HUES48 (cell line): ENCODE data around the gene FAM76B.

Source experiments
- H3K27ac ChIP-seq: one replicate; pipeline ENCODE4 v1.7.0; 2013; ENCODE audit warnings: low read depth, low read length, inconsistent platforms
- H3K27me3 ChIP-seq: 2 replicates; pipeline ENCODE4 v1.6.1; 2013; ENCODE audit warnings: mild to moderate bottlenecking, low read length; ENCODE audit not compliant: control insufficient read depth, insufficient read depth
- H3K36me3 ChIP-seq: 2 replicates; pipeline ENCODE4 v1.6.1; 2013; ENCODE audit warnings: low read length; ENCODE audit not compliant: control insufficient read depth, insufficient read depth
- H3K4me1 ChIP-seq: 2 replicates; pipeline ENCODE4 v1.6.1; 2013; ENCODE audit warnings: mild to moderate bottlenecking, low read length; ENCODE audit not compliant: control insufficient read depth, insufficient read depth
- H3K4me3 ChIP-seq: 2 replicates; pipeline ENCODE4 v1.5.1; 2013; ENCODE audit warnings: mild to moderate bottlenecking, low read depth, low read length
- H3K9ac ChIP-seq: 2 replicates; pipeline ENCODE4 v1.6.1; 2013; ENCODE audit warnings: mild to moderate bottlenecking, low read depth, low read length, moderate library complexity
- H3K9me3 ChIP-seq: 2 replicates; pipeline ENCODE4 v1.6.1; 2013; ENCODE audit warnings: low read length; ENCODE audit not compliant: control insufficient read depth, insufficient read depth

FAM76B gene

GRCh38 chr11:95767498-95767897 lies 22.1 kb downstream of the FAM76B start:
- H3K36me3 ChIP-seq: peaks cover 38% of the 10 kb centered on the region
- no peak overlapping the region for H3K27ac ChIP-seq
- no peak overlapping the region for H3K9ac ChIP-seq
- H3K27me3 ChIP-seq: no peaks in the 10 kb centered on the region
- H3K4me1 ChIP-seq: no peaks in the 10 kb centered on the region
- no peaks in the 10 kb centered on the region for H3K9me3 ChIP-seq
- H3K4me3 ChIP-seq: no peak overlapping the region

DNA sequence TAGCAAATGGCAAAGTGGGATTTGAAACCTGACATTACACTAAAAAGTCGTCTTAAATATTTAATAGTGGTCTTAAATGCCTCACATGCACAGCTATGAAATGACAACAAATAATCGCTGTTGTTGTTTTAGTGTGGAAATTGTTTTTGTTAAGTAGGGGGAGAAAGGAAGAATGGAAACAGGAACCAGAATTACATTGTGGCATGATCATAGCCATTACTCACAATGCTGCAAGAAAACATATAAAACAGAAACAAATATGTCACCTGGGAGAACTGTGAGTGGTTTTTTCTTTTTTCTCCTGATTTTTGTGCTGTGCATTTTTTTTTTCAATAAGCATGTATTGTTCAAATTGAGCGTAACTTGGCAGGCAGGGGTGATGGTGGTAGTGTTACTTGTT lies 22.9 kb downstream of the FAM76B start:
- Histone ChIP-seq H3K27ac (no peak overlapping the region), H3K4me3 (no peak overlapping the region), H3K9ac (no peak overlapping the region), H3K9me3 (no peaks in the 10 kb centered on the region), H3K27me3 (no peaks in the 10 kb centered on the region), H3K4me1 (no peaks in the 10 kb centered on the region), H3K36me3 (peaks cover 31% of the 10 kb centered on the region)

GRCh38 chr11:95764267-95764898 lies 25.2 kb downstream of the FAM76B start:
- no peak overlapping the region for H3K27ac ChIP-seq
- H3K9me3 ChIP-seq: no peaks in the 10 kb centered on the region
- H3K27me3 ChIP-seq: no peaks in the 10 kb centered on the region
- H3K4me3 ChIP-seq: no peak overlapping the region
- H3K9ac ChIP-seq: no peak overlapping the region
- H3K36me3 ChIP-seq: peaks cover 7% of the 10 kb centered on the region; the same call in 1 of the 2 replicates
- H3K4me1 ChIP-seq: no peaks in the 10 kb centered on the region

GRCh38 chr11:95762534-95762933 lies 27.0 kb downstream of the FAM76B start:
- Histone ChIP-seq H3K4me3 (no peak overlapping the region), H3K9ac (no peak overlapping the region), H3K9me3 (no peaks in the 10 kb centered on the region), H3K27ac (no peak overlapping the region), H3K27me3 (no peaks in the 10 kb centered on the region), H3K4me1 (no peaks in the 10 kb centered on the region), H3K36me3 (no peaks in the 10 kb centered on the region)

DNA sequence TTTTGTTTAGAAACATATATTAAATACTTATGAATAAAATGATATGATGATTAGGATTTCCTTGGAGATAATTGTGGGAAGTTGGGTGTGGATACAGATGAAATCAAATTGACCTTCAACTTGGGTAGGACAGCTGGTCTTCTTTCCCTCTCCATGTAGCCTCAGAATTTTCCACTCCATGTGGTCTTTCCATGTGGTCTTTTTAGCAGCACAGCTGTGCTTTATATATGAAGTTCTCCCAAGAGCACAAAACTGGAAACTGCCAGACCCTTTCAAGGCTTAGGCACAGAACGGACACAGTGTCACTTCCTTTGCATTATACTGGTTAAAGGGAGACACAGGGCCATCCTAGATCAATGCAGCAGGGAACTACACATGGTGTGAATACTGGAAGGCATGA lies 28.6 kb downstream of the FAM76B start:
- H3K4me1 ChIP-seq: no peaks in the 10 kb centered on the region
- H3K27ac ChIP-seq: no peak overlapping the region
- no peaks in the 10 kb centered on the region for H3K36me3 ChIP-seq
- H3K9ac ChIP-seq: no peak overlapping the region
- no peak overlapping the region for H3K4me3 ChIP-seq
- H3K27me3 ChIP-seq: no peaks in the 10 kb centered on the region
- no peaks in the 10 kb centered on the region for H3K9me3 ChIP-seq

DNA sequence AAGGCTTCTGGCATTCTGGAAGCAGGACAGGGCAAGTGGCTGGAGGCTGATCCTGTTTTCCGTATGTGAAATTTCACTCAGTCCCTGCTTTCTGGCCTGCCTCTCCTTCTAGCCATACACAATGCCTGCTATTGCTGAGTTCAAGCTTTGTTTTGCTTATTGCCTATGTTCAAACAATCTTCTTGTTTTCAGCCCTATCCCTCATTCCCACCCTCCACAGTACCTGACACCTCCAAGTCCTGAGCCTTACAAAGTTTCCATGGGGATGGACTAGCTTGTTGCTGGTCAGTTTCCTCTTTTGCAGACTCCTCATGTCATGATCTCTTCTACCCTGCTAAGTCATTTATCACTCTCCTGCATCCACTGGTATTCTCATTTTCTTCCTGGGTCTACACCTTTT lies 38.1 kb downstream of the FAM76B start:
- H3K27me3 ChIP-seq: no peaks in the 10 kb centered on the region
- no peaks in the 10 kb centered on the region for H3K4me1 ChIP-seq
- no peak overlapping the region for H3K4me3 ChIP-seq
- no peak overlapping the region for H3K9ac ChIP-seq
- no peaks in the 10 kb centered on the region for H3K9me3 ChIP-seq
- H3K27ac ChIP-seq: no peak overlapping the region
- H3K36me3 ChIP-seq: no peaks in the 10 kb centered on the region

DNA sequence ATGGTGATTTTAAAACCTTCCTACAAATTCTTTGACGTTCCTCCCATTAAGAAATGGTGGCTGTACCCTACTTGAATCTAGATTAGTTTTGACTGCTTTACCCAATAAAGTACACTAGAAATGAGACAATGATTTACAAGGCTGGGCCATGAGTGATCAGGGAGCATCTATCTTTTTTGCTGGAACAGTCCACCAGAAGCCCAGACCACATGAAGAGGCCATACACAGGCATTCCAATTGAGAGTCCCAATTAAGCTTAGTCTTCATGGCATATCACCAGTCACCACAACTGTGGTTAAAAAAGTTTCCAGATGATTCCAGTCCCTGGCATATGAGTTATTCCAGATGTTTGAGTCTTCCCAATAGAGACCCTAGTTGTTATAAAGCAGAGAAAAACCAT lies 39.5 kb downstream of the FAM76B start:
- Histone ChIP-seq H3K9me3 (no peaks in the 10 kb centered on the region), H3K4me1 (no peaks in the 10 kb centered on the region), H3K27ac (no peak overlapping the region), H3K9ac (no peak overlapping the region), H3K27me3 (no peaks in the 10 kb centered on the region), H3K4me3 (no peak overlapping the region), H3K36me3 (no peaks in the 10 kb centered on the region)

DNA sequence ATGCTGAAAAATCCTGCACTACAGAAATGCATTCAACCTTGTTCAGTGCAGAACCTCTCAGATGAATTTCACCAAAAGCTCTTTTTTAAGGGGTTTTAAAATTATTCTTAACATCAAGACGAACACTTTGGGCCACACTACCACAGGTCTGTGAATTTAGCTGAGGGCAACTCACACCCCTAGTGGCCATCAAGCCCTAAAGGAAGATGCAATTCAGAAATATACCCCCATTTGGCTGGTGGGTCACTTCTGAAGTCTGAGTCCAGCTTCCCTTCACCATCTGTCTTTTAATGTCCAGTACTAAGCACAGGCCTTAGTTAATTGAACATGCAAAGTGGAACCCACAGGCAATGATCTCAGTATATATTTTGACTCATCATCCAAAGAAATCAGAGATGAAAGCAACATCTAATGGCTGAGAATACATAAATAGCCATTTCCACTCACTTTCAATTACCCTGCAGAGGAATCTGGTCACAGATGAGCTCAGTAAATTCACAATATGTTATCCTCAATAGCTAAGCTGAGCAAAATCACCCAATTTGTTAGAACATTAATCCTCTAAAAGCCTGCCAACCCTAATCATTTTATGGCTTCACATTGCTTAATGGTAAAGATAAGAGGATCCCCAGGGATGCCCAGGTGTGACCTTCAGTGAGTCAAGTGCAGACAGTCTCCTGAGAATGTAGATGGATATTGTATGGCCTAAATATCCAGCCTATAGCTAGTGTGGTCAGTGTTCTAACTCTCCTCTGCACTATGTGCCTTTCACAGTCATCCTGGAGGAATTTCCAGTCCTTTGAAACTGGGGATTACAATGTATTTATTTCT lies 50.3 kb downstream of the FAM76B start:
- H3K27ac ChIP-seq: no peak overlapping the region
- no peaks in the 10 kb centered on the region for H3K36me3 ChIP-seq
- no peaks in the 10 kb centered on the region for H3K9me3 ChIP-seq
- no peaks in the 10 kb centered on the region for H3K4me1 ChIP-seq
- H3K27me3 ChIP-seq: no peaks in the 10 kb centered on the region
- no peak overlapping the region for H3K9ac ChIP-seq
- no peak overlapping the region for H3K4me3 ChIP-seq

- no peak overlapping the region for H3K4me3 ChIP-seq
- no peak overlapping the region for H3K9ac ChIP-seq
- H3K4me1 ChIP-seq: no peaks in the 10 kb centered on the region
- H3K36me3 ChIP-seq: no peaks in the 10 kb centered on the region
- H3K27me3 ChIP-seq: no peaks in the 10 kb centered on the region
- H3K9me3 ChIP-seq: no peaks in the 10 kb centered on the region
- H3K27ac ChIP-seq: no peak overlapping the region
Observed at GRCh38 chr11:95736809-95737208, 52.8 kb downstream of the FAM76B start.

DNA sequence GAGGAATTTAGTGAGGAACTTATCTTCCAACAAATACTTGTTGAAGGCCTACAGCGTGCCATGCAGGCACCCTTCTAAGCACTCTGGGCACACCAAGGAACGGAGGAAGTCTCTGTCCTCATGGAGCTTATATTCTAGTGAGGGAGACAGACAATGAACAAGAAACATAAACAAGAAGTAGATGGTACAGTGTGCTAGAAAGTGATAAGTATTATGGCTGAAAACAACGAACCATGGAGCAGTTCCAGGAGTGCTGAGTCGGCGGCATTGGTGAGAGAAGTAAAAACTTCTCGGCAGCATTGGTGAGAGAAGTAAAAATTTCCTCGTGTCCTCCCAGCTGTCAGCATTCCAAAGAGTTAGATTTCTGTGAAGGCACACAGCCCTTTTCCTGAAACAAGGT lies 53.2 kb downstream of the FAM76B start:
- Histone ChIP-seq H3K27ac (no peak overlapping the region), H3K4me1 (no peaks in the 10 kb centered on the region), H3K27me3 (no peaks in the 10 kb centered on the region), H3K36me3 (no peaks in the 10 kb centered on the region), H3K9me3 (no peaks in the 10 kb centered on the region), H3K4me3 (no peak overlapping the region), H3K9ac (no peak overlapping the region)

GRCh38 chr11:95734009-95734572 lies 55.5 kb downstream of the FAM76B start:
- Histone ChIP-seq H3K9ac (no peak overlapping the region), H3K4me3 (no peak overlapping the region), H3K36me3 (no peaks in the 10 kb centered on the region), H3K9me3 (no peaks in the 10 kb centered on the region), H3K27me3 (no peaks in the 10 kb centered on the region), H3K27ac (no peak overlapping the region), H3K4me1 (no peaks in the 10 kb centered on the region)
